NCI-H2107 (cell line): ENCODE results near the gene TNIK.
"Not testable (repeated sequence)": the region's sequence is repeated elsewhere in the genome, so short reads cannot be mapped to it uniquely, and the experiment has no call there.

Experiments used
- DNase-seq: peaks from one replicate; lab custom pipeline; 2025; lab: John Stamatoyannopoulos, UW

TNIK gene

GRCh38 chr3:171309906-171310359 is 150.3 kb downstream of the TNIK start:
- DNase-seq: no peak

DNA sequence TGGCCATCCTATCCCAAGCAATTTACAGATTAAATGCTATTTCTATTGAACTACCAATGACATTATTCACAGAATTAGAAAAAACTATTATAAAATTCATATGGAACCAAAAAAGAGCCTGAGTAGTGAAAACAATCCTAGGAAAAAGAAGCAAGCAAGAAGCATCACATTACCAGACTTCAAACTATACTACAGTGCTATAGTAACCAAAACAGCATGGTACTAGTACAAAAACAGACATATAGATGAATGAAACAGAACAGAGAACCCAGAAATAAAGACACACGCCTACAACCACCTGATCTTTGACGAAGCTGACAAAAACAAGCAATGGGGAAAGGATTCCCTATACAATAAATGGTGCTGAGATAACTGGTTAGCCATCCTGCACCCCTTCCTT is 152.2 kb downstream of the TNIK start:
- DNase-seq: no peak

DNA sequence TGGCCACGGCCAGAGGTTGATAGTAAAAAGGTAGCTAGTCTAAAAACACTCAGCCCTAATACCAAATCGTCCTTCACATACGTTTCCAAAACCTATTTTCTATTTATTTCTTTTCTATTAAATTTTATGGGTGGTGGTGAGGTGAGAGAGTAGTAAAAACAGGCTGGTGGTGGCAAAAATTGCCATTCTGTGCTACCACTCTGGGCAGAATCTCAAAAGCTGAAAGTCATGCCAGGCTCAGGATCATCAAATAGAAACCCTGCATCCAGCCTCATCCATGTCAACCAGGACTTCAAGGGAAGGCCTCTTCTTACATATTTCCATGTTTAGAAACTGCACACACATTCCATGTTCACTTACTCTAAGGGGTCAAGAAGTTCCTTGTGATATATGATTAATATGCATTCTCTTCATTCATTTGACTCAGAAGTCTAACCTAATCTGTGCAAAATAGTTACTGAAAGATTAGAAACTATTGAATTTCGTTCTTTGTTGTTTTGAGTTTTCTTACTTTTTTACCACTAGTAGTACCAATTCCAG is 153.1 kb downstream of the TNIK start:
- DNase-seq: no peak

DNA sequence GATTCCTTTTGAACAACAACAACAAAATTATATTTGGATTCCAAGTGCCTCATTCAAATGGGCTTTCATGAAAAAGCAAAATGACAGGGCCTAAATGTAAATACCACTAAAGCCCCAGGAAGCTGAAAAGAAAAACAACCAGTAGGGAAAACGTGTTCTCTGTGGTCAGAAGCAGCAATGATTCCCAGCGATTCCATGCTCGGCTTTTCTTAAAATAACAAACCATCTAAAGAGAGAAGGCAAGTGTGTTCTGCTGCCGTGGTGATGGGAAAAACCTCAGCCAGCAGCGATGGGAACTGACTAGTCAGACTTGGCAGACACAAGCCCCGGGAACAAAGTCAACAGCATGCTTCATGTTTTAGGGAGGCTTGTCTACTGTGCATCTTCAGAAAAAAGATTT is 153.6 kb downstream of the TNIK start:
- no peak for DNase-seq

DNA sequence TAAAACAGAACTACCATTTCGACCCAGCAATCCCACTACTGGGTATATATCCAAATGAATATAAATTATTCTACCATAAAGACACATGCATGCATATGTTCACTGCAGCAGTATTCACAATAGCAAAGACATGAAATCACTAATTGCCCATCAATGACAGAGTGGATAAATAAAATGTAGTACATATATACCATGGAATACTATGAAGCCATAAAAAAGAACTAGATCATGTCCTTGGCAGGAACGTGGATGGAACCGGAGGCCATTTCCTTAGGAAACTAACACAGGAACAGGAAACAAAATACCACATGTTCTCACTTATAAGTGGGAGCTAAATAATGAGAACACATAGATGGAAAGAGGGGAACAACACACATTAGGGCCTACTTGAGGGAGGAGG is 154.4 kb downstream of the TNIK start:
- not testable (repeated sequence) for DNase-seq

DNA sequence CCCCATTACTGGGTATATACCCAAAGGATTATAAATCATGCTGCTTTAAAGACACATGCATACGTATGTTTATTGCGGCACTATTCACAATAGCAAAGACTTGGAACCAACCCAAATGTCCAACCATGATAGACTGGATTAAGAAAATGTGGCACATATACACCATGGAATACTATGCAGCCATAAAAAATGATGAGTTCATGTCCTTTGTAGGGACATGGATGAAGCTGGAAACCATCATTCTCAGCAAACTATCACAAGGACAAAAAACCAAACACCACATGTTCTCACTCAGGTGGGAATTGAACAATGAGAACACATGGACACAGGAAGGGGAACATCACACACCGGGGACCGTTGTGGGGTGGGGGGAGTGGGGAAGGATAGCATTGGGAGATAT is 155.7 kb downstream of the TNIK start:
- not testable (repeated sequence) for DNase-seq

- DNase-seq: not testable (repeated sequence)
These were observed 156.2 kb downstream of the TNIK start for GRCh38 chr3:171304017-171304416.

DNA sequence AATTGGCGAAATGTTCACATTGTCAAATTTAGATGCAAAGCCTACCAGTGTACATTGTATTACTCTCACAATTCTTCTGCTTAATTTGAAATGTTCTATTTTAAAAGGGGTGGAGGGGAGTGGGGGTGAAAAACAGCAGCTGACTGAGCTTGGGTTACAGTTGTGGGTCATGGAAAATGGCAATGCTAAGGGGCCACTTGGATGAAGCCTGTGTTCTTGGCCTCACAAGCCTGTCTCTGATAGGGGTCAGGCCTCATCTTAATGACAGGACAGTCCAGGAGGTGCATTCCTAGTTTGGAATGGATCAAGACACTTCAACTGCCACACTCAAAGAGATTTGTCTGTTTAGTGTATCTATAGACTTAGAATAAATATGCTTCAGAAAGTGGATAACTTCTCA is 158.2 kb downstream of the TNIK start:
- DNase-seq: no peak

DNA sequence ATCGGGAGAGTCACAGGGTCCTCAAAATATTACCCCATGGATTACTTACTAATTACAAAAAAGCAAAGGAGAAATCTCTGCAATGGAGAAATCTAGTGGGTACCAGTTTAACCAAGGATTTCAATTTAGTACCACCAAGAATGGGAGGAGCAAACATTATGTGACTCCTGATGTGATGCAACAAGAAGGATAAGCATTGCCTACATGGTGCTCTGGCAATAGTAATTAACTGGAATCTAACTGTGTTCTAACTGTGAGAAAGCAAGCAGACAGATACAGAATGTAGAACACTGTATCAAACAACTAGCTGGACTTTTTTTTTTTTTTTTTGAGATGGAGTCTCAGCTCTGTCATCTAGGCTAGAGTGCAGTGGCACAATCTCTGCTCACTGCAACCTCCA is 159.2 kb downstream of the TNIK start:
- no peak for DNase-seq

GRCh38 chr3:171297951-171298350 is 162.3 kb downstream of the TNIK start:
- DNase-seq: no peak

DNA sequence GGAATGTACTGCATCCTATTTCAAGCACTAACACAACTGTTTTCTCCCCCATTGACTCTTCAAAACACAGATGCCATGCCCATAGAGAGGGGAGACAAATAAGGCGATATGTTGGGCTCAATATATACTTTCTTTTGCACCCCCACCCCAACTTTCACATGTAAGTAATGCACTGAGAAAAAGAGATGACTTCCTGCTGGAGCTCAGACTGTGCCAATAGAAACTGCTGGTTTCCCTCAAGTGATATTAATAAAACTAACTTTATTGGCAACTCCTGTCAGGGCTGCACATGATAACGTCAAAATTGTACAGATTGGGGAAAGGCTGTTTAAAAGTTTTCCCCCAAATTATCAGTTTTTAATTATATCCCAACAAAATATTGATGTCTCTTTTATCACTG is 163.0 kb downstream of the TNIK start:
- DNase-seq: no peak

- no peak for DNase-seq
These were observed 164.5 kb downstream of the TNIK start for GRCh38 chr3:171295484-171296373.

- no peak for DNase-seq
These were observed 166.9 kb downstream of the TNIK start for GRCh38 chr3:171293142-171293782.

GRCh38 chr3:171290680-171291079 is 169.5 kb downstream of the TNIK start:
- no peak for DNase-seq

DNA sequence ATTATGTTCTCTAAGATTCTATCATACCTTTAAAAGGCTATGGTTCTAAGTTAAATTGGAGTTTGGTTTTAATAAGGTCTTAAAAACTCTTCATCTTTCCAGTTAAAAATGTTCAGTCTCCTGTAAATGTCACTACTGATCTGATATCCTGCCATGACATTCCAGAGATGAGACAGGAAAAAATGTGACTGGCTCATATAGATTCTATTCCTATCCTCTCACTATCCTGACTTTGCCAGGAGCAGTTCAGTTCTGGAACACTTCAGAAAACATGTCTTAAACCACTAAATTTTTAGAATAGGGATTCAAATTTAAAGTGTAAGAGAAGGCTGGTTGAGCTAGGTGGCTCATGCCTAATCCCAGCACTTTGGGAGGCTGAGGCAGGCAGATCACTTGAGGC is 170.9 kb downstream of the TNIK start:
- DNase-seq: no peak

- not testable (repeated sequence) for DNase-seq
These were observed 172.4 kb downstream of the TNIK start for GRCh38 chr3:171287761-171288160.

DNA sequence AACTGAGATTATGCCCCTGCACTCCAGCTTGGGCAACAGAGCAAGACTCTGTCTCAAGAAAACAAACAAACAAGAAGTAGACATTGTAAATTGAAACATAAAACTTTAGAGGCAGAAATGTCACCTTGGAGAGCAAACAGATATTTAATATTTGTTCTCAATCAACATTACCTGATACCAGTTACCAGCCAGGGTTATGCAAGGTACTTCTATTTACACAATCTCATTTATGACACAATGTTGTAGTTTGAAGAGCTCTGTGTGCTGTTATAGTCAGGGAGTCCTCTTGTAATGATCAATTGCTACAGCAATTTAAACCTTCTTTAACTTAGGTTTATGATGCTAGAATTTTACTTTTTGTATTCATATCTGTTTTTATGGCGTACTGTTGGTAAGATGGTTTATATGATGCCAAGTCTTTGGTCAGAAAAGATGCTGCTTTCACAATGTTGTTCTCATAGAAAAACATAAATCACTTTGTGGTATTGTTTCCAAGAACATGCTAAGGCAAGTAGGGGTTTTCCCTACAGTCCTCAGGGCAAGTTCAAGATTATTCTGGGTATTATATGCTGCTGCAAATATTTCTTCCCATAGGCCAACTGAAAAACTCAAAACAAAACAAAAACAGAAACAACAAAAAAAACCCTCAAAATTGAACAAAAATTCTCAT is 173.5 kb downstream of the TNIK start:
- no peak for DNase-seq

- DNase-seq: no peak
These were observed 174.9 kb downstream of the TNIK start for GRCh38 chr3:171285287-171285686.

GRCh38 chr3:171284308-171285075 is 175.7 kb downstream of the TNIK start:
- DNase-seq: no peak

DNA sequence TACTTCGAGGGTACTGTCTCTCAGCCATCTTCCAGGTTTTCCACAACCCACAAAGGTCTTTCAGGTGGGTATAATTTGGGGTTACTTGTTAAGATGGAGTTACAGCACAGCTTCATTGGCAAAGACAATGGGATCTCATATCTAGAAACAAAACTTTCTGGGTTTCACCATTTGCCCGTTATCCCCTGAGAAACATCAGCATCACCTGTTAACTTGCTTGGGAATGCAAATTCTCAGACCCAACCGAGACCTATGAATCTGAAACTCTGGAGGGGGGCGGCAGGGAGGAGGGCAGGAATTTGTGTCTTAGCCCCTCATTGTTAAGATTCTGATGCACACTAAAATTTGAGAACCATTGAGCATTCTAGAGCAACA is 176.4 kb downstream of the TNIK start:
- no peak for DNase-seq

DNA sequence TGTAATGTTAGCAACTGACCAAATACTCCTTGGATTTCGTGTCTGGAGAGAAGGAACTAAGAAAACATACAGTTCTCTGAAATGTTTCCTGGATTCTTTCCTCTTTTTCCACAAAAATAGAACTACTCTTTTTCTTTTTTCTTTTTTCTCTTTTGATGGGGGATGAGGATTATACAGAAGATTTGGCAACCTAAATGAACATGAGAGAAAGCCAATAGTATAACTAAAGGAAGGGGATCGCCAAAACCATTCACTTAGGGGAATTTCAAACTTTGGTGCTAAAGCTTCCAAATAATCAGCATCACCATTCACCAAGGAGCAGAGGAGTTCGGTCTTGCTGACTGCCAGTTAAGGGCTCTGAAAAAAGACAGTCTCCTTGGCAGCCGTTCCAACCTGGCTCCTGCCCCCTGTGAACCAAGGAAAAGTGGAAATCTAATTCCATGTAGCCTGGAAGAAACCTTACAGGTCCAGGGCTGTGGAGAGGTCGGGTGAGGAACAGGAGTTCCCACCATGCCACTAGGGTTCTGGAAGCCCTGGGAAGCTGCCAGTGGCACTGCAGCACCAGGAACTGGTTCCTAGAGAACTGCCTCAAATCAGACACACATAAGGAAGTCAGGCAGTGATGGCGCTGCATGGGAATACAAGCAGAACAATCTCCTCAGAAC is 176.9 kb downstream of the TNIK start:
- DNase-seq: no peak
